Liver (tissue), 3 donors: ENCODE data around the gene HSD17B1.

ENCODE experiments used
- CTCF ChIP-seq: fragments of 150-350 bp; IDR thresholded peaks from 2 replicates; pipeline ENCODE4 v1.5.1; 2017; ENCODE audit warnings: improper control_type of control experiment, low read depth, low read length; ENCODE audit not compliant: missing input control
- FOXA1 ChIP-seq: IDR thresholded peaks from 2 replicates; pipeline ENCODE4 v1.6.1; 2016; ENCODE audit warnings: antibody characterized with exemption
- FOXA2 ChIP-seq: IDR thresholded peaks from 2 replicates; pipeline ENCODE4 v1.6.1; 2016; ENCODE audit warnings: antibody characterized with exemption
- GABPA ChIP-seq, 2 donors: IDR thresholded peaks in 1 of 2; conservative IDR thresholded peaks in 1 of 2; 2 replicates each; pipeline ENCODE4 v1.6.1; 2016; ENCODE audit warnings: antibody characterized with exemption in 2 of 2, mild to moderate bottlenecking in 1 of 2, moderate library complexity in 1 of 2
- HNF4A ChIP-seq, 2 donors: conservative IDR thresholded peaks; 2 replicates each; pipeline ENCODE4 v1.6.1; 2016; ENCODE audit warnings: antibody characterized with exemption in 2 of 2, mild to moderate bottlenecking in 2 of 2
- HNF4G ChIP-seq: IDR thresholded peaks from 2 replicates; pipeline ENCODE4 v1.6.1; 2016; ENCODE audit warnings: antibody characterized with exemption
- JUND ChIP-seq, 2 donors: IDR thresholded peaks; 2 replicates each; pipeline ENCODE4 v1.6.1; 2016; ENCODE audit warnings: antibody characterized with exemption in 2 of 2
- MAX ChIP-seq: IDR thresholded peaks from 2 replicates; pipeline ENCODE4 v1.6.1; 2016; ENCODE audit warnings: antibody characterized with exemption
- REST ChIP-seq: IDR thresholded peaks from 2 replicates; pipeline ENCODE4 v1.6.1; 2016; ENCODE audit warnings: antibody characterized with exemption, mild to moderate bottlenecking
- RXRA ChIP-seq, 2 donors: IDR thresholded peaks; 2 replicates each; pipeline ENCODE4 v1.6.1; 2017 to 2018; ENCODE audit warnings: antibody characterized with exemption in 2 of 2, mild to moderate bottlenecking in 1 of 2
- SP1 ChIP-seq: IDR thresholded peaks from 2 replicates; pipeline ENCODE4 v1.6.1; 2018; ENCODE audit warnings: antibody characterized with exemption, mild to moderate bottlenecking
- TAF1 ChIP-seq: conservative IDR thresholded peaks from 2 replicates; pipeline ENCODE4 v1.6.1; 2016; ENCODE audit warnings: antibody characterized with exemption, mild to moderate bottlenecking
- YY1 ChIP-seq: IDR thresholded peaks from 2 replicates; pipeline ENCODE4 v1.6.1; 2016; ENCODE audit warnings: antibody characterized with exemption, mild to moderate bottlenecking
- donor health status: healthy.
- donor health status: healthy.

GRCh38 chr17:42514279-42514678 lies 38.4 kb upstream of the HSD17B1 start:
- TF ChIP-seq CTCF (no peak), RXRA (IDR thresholded peaks at IDR 0.05) (no peak), TAF1 (no peak), MAX (no peak), FOXA2 (no peak), FOXA1 (no peak), SP1 (no peak), GABPA (IDR thresholded peaks at IDR 0.05 in 1 of 2, conservative IDR thresholded peaks at IDR 0.05 in 1 of 2) (no peak), YY1 (no peak), REST (no peak), JUND (IDR thresholded peaks at IDR 0.05) (no peak), HNF4A (conservative IDR thresholded peaks at IDR 0.05) (no peak), HNF4G (no peak)
